GM15510 (cell line): ENCODE measurements around the gene MYLK2.

Experiments used
- POLR2A ChIP-seq: IDR thresholded peaks from 3 replicates; pipeline ENCODE4 v1.6.1; 2011; ENCODE audit warnings: borderline replicate concordance; ENCODE audit not compliant: insufficient read length; ENCODE audit errors: extremely low read depth

MYLK2 gene

GRCh38 chr20:31819083-31819784, at the start of gene MYLK2:
Gene MYLK2 (plus strand): TSS chr20:31819356. CDS start chr20:31819581, 225 bp downstream.
- TF ChIP-seq POLR2A, result no peak

GRCh38 chr20:31769681-31770080, 49.5 kb upstream of the MYLK2 start:
- TF ChIP-seq POLR2A, result no peak

GRCh38 chr20:31770243-31770642, 48.9 kb upstream of the MYLK2 start:
- no peak for TF ChIP-seq POLR2A

DNA sequence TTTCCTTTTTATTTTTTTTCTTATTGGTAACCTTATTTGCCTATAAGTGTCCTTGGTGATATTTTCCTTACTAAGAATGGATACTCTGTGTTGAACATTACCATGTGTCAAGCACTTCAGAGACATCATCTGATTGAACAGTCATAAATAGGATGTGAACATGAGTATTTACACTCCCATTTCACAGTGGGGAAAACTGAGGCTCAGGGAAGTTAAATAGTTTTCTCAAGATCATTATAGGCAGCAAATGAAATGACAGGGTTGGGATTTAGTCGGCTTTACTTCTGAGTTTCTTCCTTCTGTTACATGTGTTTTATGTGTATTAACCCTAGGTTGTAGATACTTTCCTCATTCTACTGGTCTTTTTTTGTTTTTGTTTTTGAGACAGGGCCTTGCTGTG, 44.7 kb upstream of the MYLK2 start:
- no peak for TF ChIP-seq POLR2A

- no peak for TF ChIP-seq POLR2A
Observed at GRCh38 chr20:31780839-31781238, 38.3 kb upstream of the MYLK2 start.

- TF ChIP-seq POLR2A, result no peak
Observed at GRCh38 chr20:31781945-31782344, 37.2 kb upstream of the MYLK2 start.

GRCh38 chr20:31784354-31785044, 34.7 kb upstream of the MYLK2 start:
- TF ChIP-seq POLR2A, result no peak

DNA sequence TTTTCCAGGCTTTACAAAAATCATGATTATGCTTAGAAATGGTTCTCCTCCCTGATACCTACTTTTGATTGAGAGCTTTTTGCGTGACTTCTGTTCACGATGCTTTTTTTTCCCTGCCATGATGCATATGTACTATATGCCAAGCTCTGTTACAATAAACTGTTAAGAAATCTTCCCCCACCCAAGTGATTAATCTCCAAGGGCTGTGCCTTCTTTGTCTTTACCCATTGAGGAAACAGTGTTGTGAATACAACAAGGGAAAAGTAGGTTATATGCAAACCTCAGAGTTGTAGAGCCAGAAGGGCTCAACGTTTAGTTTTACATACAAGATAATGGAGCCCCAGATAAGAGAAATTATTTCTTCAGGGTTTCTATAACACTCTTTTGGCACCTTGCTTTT, 34.1 kb upstream of the MYLK2 start:
- no peak for TF ChIP-seq POLR2A

- no peak for TF ChIP-seq POLR2A
Observed at GRCh38 chr20:31788578-31788977, 30.6 kb upstream of the MYLK2 start.

DNA sequence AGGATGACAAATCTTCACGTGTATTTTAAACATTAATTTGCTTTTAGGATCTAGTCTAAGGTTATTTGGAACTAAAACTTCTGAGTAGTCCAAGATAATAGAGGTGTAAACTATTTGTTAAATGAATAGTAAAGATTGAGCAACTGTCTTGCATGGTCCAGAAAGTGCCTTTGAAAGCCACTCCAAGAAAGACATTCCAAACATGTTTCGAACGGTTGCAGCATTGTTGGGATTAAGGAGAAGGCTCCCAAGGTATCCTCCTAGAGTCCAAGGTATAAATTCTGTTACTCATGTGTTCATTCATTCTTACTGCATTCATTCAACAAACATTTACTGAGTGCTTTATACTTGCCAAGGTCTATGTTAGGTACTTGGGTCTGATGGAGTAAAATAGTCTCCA, 28.8 kb upstream of the MYLK2 start:
- TF ChIP-seq POLR2A, result no peak

GRCh38 chr20:31797364-31797763, 21.8 kb upstream of the MYLK2 start:
- no peak for TF ChIP-seq POLR2A

DNA sequence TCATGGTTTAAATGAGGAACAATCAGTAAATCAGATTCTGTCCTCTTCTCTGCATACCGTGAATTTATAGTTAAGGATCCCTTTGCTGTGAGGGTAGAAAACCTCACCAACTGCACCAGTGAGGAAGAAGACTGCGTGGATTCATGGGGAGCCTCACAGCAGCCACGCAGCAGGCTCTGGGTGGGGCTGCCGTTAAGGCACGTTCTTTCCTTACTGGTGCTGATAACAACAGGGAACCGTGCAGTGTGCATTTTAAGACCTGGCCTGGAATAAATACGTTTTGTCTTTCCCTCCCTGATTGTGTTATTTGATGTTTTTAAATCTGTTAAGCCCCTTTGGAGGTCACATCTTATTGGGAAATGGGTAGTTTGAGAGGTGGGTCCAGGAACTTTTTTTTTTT, 17.6 kb upstream of the MYLK2 start:
- no peak for TF ChIP-seq POLR2A

GRCh38 chr20:31803552-31804291, 15.4 kb upstream of the MYLK2 start:
- no peak for TF ChIP-seq POLR2A

GRCh38 chr20:31806564-31807355, 12.4 kb upstream of the MYLK2 start:
- no peak for TF ChIP-seq POLR2A

DNA sequence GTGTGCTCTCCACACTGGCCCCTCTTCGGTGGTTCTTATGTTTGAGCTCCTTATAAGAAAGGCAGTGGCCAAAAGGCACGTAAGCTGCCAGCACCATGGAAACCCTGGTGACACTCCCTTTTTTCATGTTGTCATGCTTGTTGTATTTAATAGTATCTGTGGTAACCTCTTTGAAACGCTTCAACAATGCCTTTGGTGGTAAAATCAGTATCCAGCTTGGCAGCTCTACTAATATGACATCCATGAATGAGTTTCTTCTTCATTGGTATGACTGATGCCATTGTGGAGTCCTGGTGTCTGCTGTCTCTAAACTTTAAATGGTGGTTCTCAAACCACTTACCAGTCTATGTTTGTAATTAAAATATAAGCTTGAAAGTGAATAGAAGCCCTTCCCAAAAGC, 10.7 kb upstream of the MYLK2 start:
- TF ChIP-seq POLR2A, result no peak
